Activated naive CD8-positive, alpha-beta T cell treated with anti-CD3 and anti-CD28 coated beads, Interleukin-2, amount 50 U/mL, for 24 hours (primary cell): Measurements from ENCODE around the gene RNFT1.
"Not testable (repeated sequence)": the region's sequence is repeated elsewhere in the genome, so short reads cannot be mapped to it uniquely, and the experiment has no call there.

Source experiments
- ATAC-seq: fragments of 150-1000 bp; cut with Tn5 transposase; one replicate; pipeline ENCODE4 v1.10.0; 2021
- DNase-seq: peaks from one replicate; pipeline ENCODE4 v3.0.0; 2021
- H3K27ac Mint-ChIP-seq: one replicate; pipeline ENCODE4 v1.8.0; 2021; ENCODE audit warnings: mild to moderate bottlenecking, mixed read lengths
- H3K27me3 Mint-ChIP-seq: one replicate; pipeline ENCODE4 v1.8.0; 2021; ENCODE audit warnings: mixed read lengths
- H3K36me3 Mint-ChIP-seq: one replicate; pipeline ENCODE4 v1.8.0; 2021; ENCODE audit warnings: low read depth, mixed read lengths
- H3K4me1 Mint-ChIP-seq: one replicate; pipeline ENCODE4 v1.8.0; 2021; ENCODE audit warnings: mixed read lengths
- H3K4me3 Mint-ChIP-seq: one replicate; pipeline ENCODE4 v1.8.0; 2021; ENCODE audit warnings: mild to moderate bottlenecking, moderate library complexity, mixed read lengths
- H3K9me3 Mint-ChIP-seq: one replicate; pipeline ENCODE4 v1.8.0; 2021; ENCODE audit warnings: mixed read lengths

The RNFT1 gene, protein sequence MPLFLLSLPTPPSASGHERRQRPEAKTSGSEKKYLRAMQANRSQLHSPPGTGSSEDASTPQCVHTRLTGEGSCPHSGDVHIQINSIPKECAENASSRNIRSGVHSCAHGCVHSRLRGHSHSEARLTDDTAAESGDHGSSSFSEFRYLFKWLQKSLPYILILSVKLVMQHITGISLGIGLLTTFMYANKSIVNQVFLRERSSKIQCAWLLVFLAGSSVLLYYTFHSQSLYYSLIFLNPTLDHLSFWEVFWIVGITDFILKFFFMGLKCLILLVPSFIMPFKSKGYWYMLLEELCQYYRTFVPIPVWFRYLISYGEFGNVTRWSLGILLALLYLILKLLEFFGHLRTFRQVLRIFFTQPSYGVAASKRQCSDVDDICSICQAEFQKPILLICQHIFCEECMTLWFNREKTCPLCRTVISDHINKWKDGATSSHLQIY

DNA sequence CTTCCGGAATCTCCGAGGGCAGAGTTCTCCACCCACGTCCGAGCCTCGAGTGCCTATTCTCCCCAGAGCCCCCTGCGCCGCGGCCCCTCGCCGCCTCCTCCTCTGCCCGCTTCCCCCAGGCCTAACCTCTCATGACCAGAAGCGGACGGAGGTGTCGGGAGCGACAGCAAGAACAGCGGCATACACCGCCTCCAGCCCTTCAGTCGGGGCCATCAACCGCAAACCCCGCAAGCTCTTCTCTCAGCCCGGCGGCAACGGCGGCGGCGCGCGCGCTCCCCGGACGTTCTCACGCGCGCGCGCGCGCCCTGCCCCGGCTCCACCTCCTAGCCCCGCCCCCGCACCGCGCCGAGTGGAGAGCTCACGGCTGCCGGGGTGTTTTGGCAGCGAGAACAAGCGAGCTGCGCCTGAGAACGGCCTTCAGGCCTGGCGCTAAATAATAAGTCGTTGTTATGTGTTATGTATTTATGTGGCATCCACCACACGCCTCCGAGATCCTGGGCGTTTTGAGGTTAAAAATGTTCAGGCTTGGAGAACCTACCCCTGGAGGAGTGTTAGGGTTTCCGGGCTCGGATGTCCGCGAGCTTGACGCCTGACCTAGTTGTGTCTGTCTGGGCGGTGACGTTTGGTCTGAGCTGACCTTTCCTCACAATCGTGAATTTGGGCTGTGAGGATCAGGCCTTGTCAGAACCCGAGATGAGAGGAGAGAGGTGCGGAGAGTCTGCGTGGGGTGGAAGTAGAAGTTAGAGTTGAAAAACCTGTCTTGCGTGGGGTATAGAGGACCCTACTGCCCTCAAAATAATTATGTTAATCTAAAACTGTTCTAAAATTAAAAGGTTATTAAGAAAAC, at the start of gene RNFT1:
Gene RNFT1 (minus strand): TSS at position 259 of the 847 bp plus-strand sequence. CDS start 77 bp downstream, at position 182.
- H3K9me3 Mint-ChIP-seq: no peaks in the 10 kb centered on the region
- ATAC-seq (peak; percentile 84), DNase-seq (peak; percentile 96)
- H3K4me1 Mint-ChIP-seq: peaks cover 21% of the 10 kb centered on the region
- peak within 1 kb of the TSS; percentile 90 for H3K27ac Mint-ChIP-seq
- H3K4me3 Mint-ChIP-seq: peak within 1 kb of the TSS; percentile 79
- no peaks in the 10 kb centered on the region for H3K27me3 Mint-ChIP-seq
- H3K36me3 Mint-ChIP-seq: peaks cover 5% of the 10 kb centered on the region

DNA sequence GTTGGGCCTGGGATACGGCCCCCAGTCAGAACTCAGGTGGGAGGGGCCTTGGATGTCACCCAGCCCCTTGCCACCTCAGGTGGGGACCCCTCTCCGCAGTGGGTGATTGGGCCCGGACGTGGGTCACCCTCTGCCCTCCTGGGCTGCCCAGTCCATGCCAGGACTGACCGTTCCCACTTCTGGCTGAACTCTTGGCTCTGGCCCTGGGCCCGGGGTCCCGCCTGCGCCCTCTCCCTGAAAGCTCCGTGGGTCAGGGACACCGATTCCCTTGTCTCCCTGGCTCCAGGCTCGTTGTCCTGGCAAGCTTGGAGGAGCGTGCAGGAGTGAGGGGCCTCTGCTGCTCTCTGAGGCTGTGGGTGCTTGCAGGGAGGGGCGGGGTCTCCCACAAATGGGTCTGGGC, 44.8 kb upstream of the RNFT1 start:
- not testable (repeated sequence) for H3K27ac Mint-ChIP-seq, H3K27me3 Mint-ChIP-seq, ATAC-seq, H3K4me3 Mint-ChIP-seq, H3K9me3 Mint-ChIP-seq, DNase-seq, H3K4me1 Mint-ChIP-seq, H3K36me3 Mint-ChIP-seq

DNA sequence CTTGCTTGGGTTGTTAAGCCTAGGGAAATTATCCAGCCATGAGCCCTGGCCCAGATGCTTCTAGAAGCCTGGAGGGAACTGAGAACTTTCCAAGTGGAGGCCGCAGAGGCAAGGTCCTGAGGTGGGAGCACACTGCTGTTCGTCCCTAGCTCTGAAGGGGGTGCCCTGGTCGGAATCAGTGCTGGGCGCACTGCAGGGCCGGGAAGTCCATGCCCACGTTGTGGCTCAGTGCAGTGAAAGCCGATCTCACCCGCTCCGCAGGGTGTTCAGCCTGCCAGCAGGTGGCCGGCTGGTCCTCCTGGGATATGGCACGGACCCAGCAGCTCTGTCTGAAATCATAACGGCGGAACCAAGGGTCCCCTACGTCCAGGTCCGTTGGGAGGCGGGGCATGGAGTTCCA, 43.8 kb upstream of the RNFT1 start:
- not testable (repeated sequence) for H3K36me3 Mint-ChIP-seq, H3K27me3 Mint-ChIP-seq, H3K9me3 Mint-ChIP-seq, ATAC-seq, H3K4me1 Mint-ChIP-seq, DNase-seq, H3K27ac Mint-ChIP-seq, H3K4me3 Mint-ChIP-seq

DNA sequence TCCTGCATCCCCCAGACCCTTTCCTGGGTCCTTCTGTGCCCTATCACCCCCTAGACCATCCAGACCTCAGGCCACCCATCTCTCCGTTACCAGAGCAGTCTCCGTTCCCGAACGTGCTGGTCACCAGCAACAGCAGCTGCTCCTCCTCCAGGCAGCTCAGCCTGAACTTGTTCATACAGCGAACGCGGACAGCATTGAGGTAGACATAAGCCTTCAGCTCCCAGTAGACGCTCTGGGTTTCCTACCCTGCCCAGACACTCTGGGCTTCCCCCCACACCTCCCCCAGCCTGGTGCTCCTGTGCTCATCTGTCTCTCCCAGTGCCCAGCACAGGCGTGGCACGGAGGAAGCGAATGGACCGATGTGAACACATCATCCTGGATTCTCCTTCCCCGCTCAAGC, 41.6 kb upstream of the RNFT1 start:
- no peak for DNase-seq
- H3K4me3 Mint-ChIP-seq: no peak overlapping the region
- no peak overlapping the region for H3K27ac Mint-ChIP-seq
- H3K4me1 Mint-ChIP-seq: no peaks in the 10 kb centered on the region
- no peaks in the 10 kb centered on the region for H3K27me3 Mint-ChIP-seq
- ATAC-seq: no peak
- H3K9me3 Mint-ChIP-seq: no peaks in the 10 kb centered on the region
- no peaks in the 10 kb centered on the region for H3K36me3 Mint-ChIP-seq

DNA sequence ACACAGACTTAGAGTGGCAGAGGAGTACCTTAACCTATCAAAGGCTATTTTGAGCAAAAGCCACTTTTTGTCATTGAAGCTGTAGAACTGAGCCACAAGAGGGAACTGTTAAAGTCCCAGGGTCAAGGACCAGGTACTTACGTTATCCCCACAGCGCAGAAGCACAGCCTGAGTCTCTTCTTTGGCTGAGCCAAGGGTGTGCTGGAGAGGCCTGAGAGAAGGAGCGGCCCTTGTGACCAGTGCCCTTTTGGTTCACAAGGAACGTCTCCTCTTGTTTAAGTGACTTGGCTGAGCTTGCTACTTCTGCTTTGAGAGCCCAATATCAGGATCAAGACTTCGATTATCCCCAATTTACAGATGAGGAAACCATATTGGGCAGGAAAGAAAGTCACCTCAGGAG, 40.0 kb upstream of the RNFT1 start:
- H3K4me1 Mint-ChIP-seq, H3K9me3 Mint-ChIP-seq, DNase-seq, H3K36me3 Mint-ChIP-seq, ATAC-seq, H3K27me3 Mint-ChIP-seq, H3K27ac Mint-ChIP-seq, H3K4me3 Mint-ChIP-seq: not testable (repeated sequence)

DNA sequence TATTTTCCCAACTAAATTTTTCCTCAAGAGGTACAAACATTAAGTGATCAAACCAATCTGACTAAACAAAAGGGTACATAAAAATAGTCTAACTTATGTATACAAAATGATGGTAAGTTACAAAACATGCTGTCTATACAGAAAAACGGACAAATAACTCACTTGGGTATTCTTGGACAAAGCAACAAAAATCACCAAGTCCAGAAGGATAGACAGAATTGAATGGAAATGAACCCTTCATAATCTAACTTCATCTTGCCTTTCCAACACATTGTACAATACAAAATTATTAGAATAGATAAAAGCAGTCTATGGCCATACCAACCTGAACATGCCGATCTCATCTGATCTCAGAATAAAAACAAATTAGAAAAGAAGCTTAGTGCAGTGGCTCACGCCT, 37.9 kb upstream of the RNFT1 start:
- not testable (repeated sequence) for H3K27me3 Mint-ChIP-seq, H3K27ac Mint-ChIP-seq, ATAC-seq, H3K4me1 Mint-ChIP-seq, DNase-seq, H3K4me3 Mint-ChIP-seq, H3K9me3 Mint-ChIP-seq, H3K36me3 Mint-ChIP-seq

DNA sequence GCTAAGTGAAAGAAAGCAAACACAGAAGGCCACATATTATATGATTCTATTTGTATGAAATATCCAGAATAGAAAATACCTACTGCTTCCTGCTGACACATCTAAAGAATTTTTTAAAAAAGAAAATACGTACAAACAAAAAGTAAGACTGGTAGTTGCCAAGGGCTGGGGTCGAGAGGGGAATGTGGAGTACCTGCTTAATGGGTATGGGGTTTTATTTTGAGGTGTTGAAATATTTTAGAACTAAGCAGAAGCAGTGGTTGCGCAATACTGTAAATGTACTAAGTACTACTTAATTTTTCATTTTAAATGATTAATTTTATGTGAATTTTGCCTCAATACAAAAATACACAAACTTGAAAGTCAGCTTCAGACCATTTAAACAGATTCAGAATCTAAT, 32.1 kb upstream of the RNFT1 start:
- H3K36me3 Mint-ChIP-seq, ATAC-seq, H3K27ac Mint-ChIP-seq, H3K9me3 Mint-ChIP-seq, DNase-seq, H3K4me1 Mint-ChIP-seq, H3K27me3 Mint-ChIP-seq, H3K4me3 Mint-ChIP-seq: not testable (repeated sequence)

DNA sequence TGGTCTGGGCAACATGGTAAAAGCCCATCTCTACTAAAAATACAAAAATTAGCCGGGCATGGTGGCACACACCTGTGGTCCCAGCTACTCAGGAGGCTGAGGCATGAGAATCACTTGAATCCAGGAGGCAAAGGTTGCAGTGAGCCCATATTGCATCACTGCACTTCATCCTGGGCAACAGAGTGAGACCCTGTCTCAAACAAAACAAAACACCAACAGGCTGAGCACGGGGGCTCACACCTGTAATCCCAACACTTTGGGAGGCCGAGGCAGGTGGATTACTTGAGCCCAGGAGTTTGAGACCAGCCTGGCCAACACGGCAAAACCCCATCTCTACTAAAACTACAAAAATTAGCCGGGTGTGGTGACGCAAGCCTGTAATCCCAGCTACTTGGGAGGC, 10.6 kb upstream of the RNFT1 start:
- not testable (repeated sequence) for H3K9me3 Mint-ChIP-seq, H3K36me3 Mint-ChIP-seq, H3K4me3 Mint-ChIP-seq, H3K27me3 Mint-ChIP-seq, H3K27ac Mint-ChIP-seq, ATAC-seq, DNase-seq, H3K4me1 Mint-ChIP-seq

DNA sequence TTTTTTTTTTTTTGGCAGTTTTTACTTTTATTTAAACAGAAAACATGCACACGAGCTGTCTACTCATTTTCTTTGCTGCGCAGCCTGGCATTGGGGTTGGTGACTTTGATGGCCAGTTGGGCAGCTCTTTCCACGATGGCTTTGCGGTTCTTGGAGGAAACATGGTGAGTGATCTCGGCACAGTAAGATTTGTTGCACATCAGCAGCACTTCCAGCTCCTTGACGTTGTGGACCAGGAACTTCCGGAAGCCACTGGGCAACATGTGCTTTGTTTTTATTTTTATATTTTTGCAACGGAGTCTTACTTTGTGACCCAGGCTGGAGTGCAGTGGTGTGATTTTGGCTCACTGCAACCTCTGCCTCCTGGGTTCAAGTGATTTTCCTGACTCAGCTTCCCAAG, 8.9 kb upstream of the RNFT1 start:
- DNase-seq, H3K36me3 Mint-ChIP-seq, H3K27me3 Mint-ChIP-seq, H3K4me1 Mint-ChIP-seq, H3K4me3 Mint-ChIP-seq, H3K27ac Mint-ChIP-seq, ATAC-seq, H3K9me3 Mint-ChIP-seq: not testable (repeated sequence)

DNA sequence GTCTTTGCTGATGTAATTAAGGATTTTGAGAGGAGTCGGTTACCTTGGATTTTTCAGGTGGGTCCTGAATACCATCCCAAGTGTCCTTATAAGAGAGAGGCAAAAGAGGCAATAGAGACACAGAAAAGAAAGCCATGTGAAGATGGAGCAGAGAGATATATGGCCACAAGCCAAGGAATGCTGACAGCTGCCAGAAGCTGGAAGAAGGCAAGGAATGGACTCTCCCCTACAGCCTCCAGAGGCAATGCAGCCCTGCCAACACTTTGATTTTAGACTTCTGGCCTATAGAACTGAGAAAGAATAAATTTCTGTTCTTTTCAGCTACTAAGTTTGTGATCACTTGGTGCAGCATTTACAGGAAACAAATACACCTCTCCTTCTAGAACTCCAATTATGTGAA, 8.2 kb upstream of the RNFT1 start:
- ATAC-seq (no peak), DNase-seq (no peak)
- Mint-ChIP-seq H3K4me1 (no peaks in the 10 kb centered on the region), H3K36me3 (no peaks in the 10 kb centered on the region), H3K27me3 (no peaks in the 10 kb centered on the region), H3K27ac (no peak overlapping the region), H3K9me3 (no peaks in the 10 kb centered on the region), H3K4me3 (no peak overlapping the region)

DNA sequence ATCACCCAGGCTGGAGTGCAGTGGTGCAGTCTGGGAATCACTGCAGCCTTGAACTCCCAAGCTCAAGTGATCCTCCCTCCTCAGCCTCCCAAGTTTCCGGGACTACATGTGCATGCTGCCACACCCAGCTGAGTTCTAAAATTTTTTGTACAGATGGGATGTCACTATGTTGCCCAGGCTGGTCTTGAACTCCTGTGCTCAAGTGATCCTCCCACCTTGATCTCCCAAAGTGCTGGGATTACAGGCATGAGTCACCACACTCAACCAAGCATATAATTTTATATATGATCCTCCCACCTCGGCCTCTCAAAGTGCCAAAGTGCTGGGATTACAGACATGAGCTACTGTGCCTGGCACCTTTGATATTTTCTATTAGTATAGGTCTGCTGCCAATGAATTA, 7.2 kb upstream of the RNFT1 start:
- DNase-seq, H3K4me3 Mint-ChIP-seq, H3K36me3 Mint-ChIP-seq, ATAC-seq, H3K9me3 Mint-ChIP-seq, H3K4me1 Mint-ChIP-seq, H3K27ac Mint-ChIP-seq, H3K27me3 Mint-ChIP-seq: not testable (repeated sequence)

DNA sequence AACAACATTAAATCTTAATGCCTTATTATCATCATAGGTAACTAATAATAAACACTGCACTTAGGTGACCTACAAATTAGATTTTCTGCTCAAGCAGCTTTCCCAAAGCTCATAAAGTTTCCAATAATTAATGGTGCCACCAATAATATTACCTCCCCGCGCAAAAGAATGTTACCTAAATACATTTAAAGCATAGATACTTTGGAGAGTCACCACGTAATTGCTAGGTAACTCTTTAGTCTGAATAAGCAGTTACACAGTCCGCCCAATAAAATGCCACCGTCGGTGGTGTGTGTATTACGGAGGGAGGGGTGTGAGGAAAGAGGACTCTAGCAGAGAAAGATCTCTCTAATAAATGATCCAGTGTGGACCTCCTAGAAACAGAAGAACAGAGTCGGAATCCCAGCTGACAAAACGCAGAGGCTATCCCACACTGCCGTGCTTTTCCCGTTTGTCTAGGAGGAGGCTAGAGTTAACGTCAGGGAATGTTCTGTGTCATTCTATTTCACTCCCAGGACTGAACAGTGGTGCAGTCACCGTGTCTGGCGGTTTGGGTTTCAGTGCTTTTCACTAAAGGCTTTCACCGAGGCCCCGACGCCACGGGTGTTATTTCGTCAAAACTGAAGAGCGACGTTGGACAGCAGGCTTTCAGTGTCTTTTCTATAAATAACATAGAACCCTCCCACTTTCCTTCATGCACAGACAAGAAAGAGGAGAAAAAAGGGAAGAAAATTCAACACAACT, 630 bp downstream of the RNFT1 start:
- peak overlapping the region; percentile 79 for H3K4me3 Mint-ChIP-seq
- no peaks in the 10 kb centered on the region for H3K9me3 Mint-ChIP-seq
- ATAC-seq: peak; percentile 58
- peak overlapping the region; percentile 90 for H3K27ac Mint-ChIP-seq
- no peaks in the 10 kb centered on the region for H3K27me3 Mint-ChIP-seq
- peaks cover 25% of the 10 kb centered on the region for H3K4me1 Mint-ChIP-seq
- DNase-seq: peak; percentile 50
- H3K36me3 Mint-ChIP-seq: peaks cover 8% of the 10 kb centered on the region

DNA sequence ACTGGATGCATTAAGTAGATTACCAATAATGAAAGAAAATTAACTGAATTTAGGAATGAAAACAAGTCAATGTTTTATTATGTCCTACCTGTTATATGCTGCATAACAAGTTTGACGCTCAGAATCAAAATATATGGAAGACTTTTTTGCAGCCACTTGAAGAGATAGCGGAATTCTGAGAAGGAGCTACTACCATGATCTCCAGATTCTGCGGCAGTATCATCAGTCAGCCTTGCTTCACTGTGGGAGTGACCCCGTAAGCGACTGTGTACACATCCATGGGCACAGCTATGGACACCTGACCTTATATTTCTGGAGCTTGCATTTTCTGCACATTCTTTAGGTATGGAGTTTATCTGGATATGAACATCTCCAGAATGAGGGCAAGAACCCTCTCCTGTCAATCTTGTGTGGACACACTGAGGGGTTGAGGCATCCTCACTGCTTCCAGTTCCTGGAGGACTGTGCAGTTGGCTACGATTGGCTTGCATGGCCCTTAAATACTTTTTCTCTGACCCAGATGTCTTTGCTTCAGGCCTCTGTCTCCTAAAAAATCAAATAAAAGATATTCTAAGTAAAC, 1.7 kb downstream of the RNFT1 start:
- H3K36me3 Mint-ChIP-seq: peaks cover 11% of the 10 kb centered on the region
- DNase-seq: no peak
- H3K27me3 Mint-ChIP-seq: no peaks in the 10 kb centered on the region
- H3K27ac Mint-ChIP-seq: no peak overlapping the region
- H3K4me1 Mint-ChIP-seq: peaks cover 28% of the 10 kb centered on the region
- ATAC-seq: no peak
- H3K4me3 Mint-ChIP-seq: peak overlapping the region; percentile 79
- H3K9me3 Mint-ChIP-seq: no peaks in the 10 kb centered on the region

DNA sequence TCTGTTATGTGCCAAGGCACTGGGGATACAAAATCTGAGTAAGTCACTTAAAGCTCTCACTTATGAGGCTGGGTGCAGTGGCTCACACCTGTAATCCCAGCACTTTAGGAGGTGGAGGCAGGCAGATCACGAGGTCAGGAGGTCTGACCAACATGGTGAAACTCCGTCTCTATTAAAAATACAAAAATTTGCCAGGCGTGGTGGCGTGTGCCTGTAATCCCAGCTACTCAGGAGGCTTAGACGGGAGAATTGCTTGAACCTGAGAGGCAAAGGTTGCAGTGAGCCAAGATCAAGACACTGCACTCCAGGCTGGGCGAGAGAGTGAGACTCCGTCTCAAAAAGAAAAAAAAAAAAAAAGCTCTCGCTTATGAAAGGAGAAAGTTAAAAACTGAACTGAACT, 5.0 kb downstream of the RNFT1 start:
- not testable (repeated sequence) for DNase-seq, H3K4me3 Mint-ChIP-seq, H3K9me3 Mint-ChIP-seq, H3K27me3 Mint-ChIP-seq, ATAC-seq, H3K27ac Mint-ChIP-seq
- Mint-ChIP-seq H3K4me1 (peaks cover 24% of the 10 kb centered on the region), H3K36me3 (peaks cover 30% of the 10 kb centered on the region)
